GM12801 (cell line): ENCODE measurements around the gene MTUS2.

Experiments
- CTCF ChIP-seq: IDR thresholded peaks from one replicate; pipeline ENCODE4 v1.5.1; 2011; ENCODE audit warnings: control low read depth; ENCODE audit not compliant: insufficient read length; ENCODE audit errors: extremely low read depth

The MTUS2 gene

GRCh38 chr13:29109987-29110386 lies 289.8 kb downstream of the MTUS2 start:
- no peak for TF ChIP-seq CTCF

- no peak for TF ChIP-seq CTCF
Observed at GRCh38 chr13:29111446-29111845, 291.3 kb downstream of the MTUS2 start.

- no peak for TF ChIP-seq CTCF
Observed at GRCh38 chr13:29115842-29116241, 295.7 kb downstream of the MTUS2 start.

GRCh38 chr13:29117663-29118062 lies 297.5 kb downstream of the MTUS2 start:
- no peak for TF ChIP-seq CTCF

GRCh38 chr13:29118471-29118870 lies 298.3 kb downstream of the MTUS2 start:
- TF ChIP-seq CTCF, result no peak

- TF ChIP-seq CTCF, result no peak
Observed at GRCh38 chr13:29125191-29125933, 305.2 kb downstream of the MTUS2 start.

GRCh38 chr13:29125934-29126424 lies 305.8 kb downstream of the MTUS2 start:
- TF ChIP-seq CTCF, result no peak

- no peak for TF ChIP-seq CTCF
Observed at GRCh38 chr13:29129616-29130015, 309.5 kb downstream of the MTUS2 start.
